Progenitor cell of endocrine pancreas (in vitro differentiated cells): Measurements from ENCODE around the gene PLCXD1. TPM values are rescaled to one million over a fixed set of nuclear protein-coding genes. Genes with fewer than 3 reads are reported as not detected.
"Not testable (repeated sequence)": the region's sequence is repeated elsewhere in the genome, so short reads cannot be mapped to it uniquely, and the experiment has no call there.

Source experiments
- DNase-seq: peaks from one replicate; pipeline ENCODE4 v3.0.0; 2021; ENCODE audit warnings: low spot score; ENCODE audit not compliant: unreplicated experiment
- H3K27ac Mint-ChIP-seq: 2 replicates; pipeline ENCODE4 v1.8.0; 2021; ENCODE audit warnings: mild to moderate bottlenecking, moderate library complexity, mixed read lengths
- H3K27me3 Mint-ChIP-seq: 2 replicates; pipeline ENCODE4 v1.8.0; 2021; ENCODE audit warnings: mixed read lengths
- H3K36me3 Mint-ChIP-seq: 2 replicates; pipeline ENCODE4 v1.8.0; 2022; ENCODE audit warnings: mixed read lengths; ENCODE audit not compliant: insufficient read depth
- H3K4me1 Mint-ChIP-seq: 2 replicates; pipeline ENCODE4 v1.8.0; 2021; ENCODE audit warnings: low read depth, mixed read lengths
- H3K4me3 Mint-ChIP-seq: 2 replicates; pipeline ENCODE4 v1.8.0; 2021; ENCODE audit warnings: low read depth, mild to moderate bottlenecking, moderate library complexity, mixed read lengths
- H3K9me3 Mint-ChIP-seq: 2 replicates; pipeline ENCODE4 v1.8.0; 2021; ENCODE audit warnings: low read depth, mixed read lengths
- long read RNA-seq: library from polyadenylated mRNA; unstranded; transcript quantifications from one replicate; pipeline ENCODE4 v2.0.0, GENCODE V29; 2020
- total RNA-seq: library from RNA; stranded (reverse); gene quantifications from 2 replicates; pipeline ENCODE4 v1.2.1, GENCODE V29; 2021
- TF ChIP-seq, protein P1 (sequence below): fragments of 200-600 bp; sonication (generic); IDR thresholded peaks from one replicate; pipeline ENCODE4 v1.5.0; 2021; ENCODE audit warnings: antibody characterized with exemption, mild to moderate bottlenecking; ENCODE audit not compliant: unreplicated experiment

PLCXD1 gene, protein sequence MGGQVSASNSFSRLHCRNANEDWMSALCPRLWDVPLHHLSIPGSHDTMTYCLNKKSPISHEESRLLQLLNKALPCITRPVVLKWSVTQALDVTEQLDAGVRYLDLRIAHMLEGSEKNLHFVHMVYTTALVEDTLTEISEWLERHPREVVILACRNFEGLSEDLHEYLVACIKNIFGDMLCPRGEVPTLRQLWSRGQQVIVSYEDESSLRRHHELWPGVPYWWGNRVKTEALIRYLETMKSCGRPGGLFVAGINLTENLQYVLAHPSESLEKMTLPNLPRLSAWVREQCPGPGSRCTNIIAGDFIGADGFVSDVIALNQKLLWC
- total RNA-seq = 52.3 and 55.6 TPM in 2 replicates
- long read RNA-seq, full-length matches to known transcripts = 10 of 24 reads
- long read RNA-seq, partial matches to known transcripts = 4 of 24 reads
- long read RNA-seq, other reads (novel, unspliced or antisense) = 10 of 24 reads

DNA sequence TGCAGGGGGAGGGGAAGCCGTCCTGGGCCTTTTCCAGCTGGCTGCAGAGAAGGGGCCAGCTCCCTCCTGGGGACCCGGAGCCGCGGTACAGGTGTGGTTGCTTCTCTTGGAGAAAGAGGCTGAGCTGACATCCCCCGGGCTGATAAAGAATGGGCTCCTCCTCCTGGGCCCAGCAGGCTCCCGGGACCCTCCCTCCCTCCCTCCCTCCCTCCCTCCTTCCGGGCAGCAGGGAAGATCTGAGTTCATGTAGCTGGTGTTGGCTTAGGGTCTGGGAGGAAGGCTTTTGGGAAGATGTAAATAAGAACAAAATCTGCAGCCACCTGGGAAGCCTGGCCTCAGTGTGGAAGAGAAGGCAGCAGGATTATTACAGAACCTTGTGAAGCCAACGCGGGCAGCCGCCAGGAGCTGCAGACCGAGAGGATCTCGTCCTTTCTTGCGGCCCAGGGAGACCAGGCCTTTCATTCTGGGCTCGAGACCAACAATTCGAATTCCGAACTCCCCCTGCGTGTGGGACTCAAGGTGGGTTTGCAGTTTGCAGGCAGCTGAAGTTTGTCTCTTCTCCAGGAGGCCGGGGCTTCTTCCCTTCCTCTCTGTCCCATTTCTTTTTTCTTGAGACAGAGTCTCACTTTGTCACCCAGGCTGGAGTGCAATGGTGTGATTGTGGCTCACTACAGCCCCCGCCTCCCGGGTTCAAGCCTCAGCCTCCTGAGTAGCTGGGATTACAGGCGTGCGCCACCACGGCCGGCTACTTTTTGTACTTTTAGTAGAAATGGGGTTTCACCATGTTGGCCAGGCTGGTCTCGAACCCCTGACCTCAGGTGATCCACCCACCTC lies at the start of gene PLCXD1:
Gene PLCXD1 (plus strand): TSS at position 216 of the 834 bp plus-strand sequence. CDS start 2,807 bp downstream, outside the sequence.
- peak within 1 kb of the TSS; percentile 83 for H3K4me3 Mint-ChIP-seq
- peaks cover 8% of the 10 kb centered on the region for H3K36me3 Mint-ChIP-seq
- TF ChIP-seq, protein P1, sequence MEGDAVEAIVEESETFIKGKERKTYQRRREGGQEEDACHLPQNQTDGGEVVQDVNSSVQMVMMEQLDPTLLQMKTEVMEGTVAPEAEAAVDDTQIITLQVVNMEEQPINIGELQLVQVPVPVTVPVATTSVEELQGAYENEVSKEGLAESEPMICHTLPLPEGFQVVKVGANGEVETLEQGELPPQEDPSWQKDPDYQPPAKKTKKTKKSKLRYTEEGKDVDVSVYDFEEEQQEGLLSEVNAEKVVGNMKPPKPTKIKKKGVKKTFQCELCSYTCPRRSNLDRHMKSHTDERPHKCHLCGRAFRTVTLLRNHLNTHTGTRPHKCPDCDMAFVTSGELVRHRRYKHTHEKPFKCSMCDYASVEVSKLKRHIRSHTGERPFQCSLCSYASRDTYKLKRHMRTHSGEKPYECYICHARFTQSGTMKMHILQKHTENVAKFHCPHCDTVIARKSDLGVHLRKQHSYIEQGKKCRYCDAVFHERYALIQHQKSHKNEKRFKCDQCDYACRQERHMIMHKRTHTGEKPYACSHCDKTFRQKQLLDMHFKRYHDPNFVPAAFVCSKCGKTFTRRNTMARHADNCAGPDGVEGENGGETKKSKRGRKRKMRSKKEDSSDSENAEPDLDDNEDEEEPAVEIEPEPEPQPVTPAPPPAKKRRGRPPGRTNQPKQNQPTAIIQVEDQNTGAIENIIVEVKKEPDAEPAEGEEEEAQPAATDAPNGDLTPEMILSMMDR = no peak
- H3K27ac Mint-ChIP-seq = peak within 1 kb of the TSS; percentile 92
- H3K4me1 Mint-ChIP-seq = peaks cover 15% of the 10 kb centered on the region
- H3K9me3 Mint-ChIP-seq = no peaks in the 10 kb centered on the region
- H3K27me3 Mint-ChIP-seq = no peaks in the 10 kb centered on the region
- peak; percentile 56 for DNase-seq

DNA sequence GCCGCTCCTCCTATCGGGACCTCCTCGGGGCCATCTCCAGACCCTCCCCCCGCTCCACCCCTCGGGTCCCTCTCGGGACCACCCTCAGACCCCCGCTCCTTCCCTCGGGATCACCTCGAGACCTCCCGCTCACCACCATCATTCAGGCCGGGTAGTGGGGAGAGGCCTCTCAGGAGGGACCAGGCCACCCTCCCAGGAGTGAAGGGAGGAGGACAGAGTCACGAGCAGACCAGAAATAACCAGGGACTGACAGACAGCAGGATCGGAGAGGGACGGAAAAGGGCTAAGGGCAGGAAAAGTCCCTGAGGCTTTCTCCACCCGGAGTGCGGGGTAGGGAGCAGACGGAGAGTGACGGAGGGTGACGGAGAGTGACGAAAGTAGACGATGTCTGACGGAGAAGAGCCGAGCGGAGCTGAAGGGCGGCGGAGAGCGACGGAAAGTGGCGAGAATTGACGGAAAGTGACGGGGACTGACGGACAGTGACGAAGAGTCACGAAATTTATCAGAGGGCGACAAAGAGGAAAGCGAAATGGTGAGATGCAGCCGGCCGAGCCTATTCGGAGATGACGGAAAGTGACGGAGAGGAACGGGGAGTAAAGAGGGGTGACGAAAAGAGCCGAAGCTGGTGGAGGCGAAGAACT lies 49.4 kb upstream of the PLCXD1 start:
- DNase-seq, H3K4me3 Mint-ChIP-seq, H3K36me3 Mint-ChIP-seq, H3K27me3 Mint-ChIP-seq, H3K9me3 Mint-ChIP-seq, H3K4me1 Mint-ChIP-seq, H3K27ac Mint-ChIP-seq: not testable (repeated sequence)

DNA sequence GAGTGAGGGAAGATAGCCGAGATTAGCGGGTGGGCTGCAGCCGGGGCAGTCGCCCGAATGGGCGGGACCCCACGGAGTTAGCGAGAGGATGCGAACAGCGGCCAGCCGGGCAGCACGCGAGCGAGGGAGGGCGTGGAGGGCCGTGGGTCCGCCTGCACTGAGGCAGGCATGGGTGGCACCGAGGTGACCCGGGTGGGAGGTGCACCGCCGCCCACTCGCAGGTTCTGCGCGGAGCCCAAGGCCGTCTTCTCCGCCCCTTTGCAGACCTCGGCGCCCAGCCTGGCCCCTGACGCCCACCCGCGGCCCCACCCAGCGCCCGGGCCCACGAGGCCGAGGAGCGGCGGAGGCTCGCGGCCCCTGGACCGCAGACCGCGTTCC lies 48.9 kb upstream of the PLCXD1 start:
- H3K27me3 Mint-ChIP-seq, H3K9me3 Mint-ChIP-seq, DNase-seq, H3K36me3 Mint-ChIP-seq, H3K27ac Mint-ChIP-seq, H3K4me1 Mint-ChIP-seq, H3K4me3 Mint-ChIP-seq: not testable (repeated sequence)

DNA sequence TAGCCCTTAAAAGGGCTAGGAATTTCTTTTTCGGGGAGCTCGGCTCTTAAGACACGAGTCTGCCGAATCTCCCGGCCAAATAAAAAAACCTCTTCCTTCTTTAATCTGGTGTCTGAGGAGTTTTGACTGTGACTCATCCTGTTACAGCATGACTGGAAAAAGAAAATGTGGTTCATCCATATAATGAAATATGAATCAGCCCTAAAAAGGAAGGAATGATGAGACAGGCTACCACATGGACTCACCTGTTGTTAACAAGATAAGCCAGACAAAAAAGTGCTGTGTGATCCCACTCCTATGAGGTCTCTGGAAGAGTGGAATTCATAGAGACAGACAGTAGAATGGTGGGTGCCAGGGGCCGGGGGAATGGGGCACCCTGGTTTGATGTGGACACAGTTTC lies 45.0 kb upstream of the PLCXD1 start:
- not testable (repeated sequence) for H3K27me3 Mint-ChIP-seq, H3K4me1 Mint-ChIP-seq, H3K4me3 Mint-ChIP-seq, H3K9me3 Mint-ChIP-seq, H3K27ac Mint-ChIP-seq, DNase-seq, H3K36me3 Mint-ChIP-seq

DNA sequence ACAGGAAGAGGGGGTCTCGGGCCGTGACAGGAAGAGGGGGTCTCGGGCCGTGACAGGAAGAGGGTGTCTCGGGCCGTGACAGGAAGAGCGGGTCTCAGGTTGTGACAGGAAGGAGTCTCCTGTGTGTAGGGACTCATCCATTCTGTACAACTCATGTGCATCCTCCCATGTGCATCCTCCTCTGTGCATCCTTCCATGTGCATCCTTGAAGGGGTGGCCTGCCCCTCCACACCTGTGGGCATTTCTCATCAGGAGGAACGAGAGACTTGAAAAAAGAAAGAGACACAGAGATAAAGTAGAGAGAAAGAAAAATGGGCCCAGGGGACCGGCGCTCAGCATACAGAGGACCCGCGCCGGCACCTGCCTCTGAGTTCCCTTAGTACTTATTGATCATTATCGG lies 30.2 kb upstream of the PLCXD1 start:
- H3K27ac Mint-ChIP-seq = no peak overlapping the region
- no peak overlapping the region for H3K4me3 Mint-ChIP-seq
- peaks cover 11% of the 10 kb centered on the region for H3K9me3 Mint-ChIP-seq
- no peak for DNase-seq
- no peaks in the 10 kb centered on the region for H3K4me1 Mint-ChIP-seq
- TF ChIP-seq, protein P1 = no peak
- no peaks in the 10 kb centered on the region for H3K27me3 Mint-ChIP-seq
- H3K36me3 Mint-ChIP-seq = peaks cover 2% of the 10 kb centered on the region

DNA sequence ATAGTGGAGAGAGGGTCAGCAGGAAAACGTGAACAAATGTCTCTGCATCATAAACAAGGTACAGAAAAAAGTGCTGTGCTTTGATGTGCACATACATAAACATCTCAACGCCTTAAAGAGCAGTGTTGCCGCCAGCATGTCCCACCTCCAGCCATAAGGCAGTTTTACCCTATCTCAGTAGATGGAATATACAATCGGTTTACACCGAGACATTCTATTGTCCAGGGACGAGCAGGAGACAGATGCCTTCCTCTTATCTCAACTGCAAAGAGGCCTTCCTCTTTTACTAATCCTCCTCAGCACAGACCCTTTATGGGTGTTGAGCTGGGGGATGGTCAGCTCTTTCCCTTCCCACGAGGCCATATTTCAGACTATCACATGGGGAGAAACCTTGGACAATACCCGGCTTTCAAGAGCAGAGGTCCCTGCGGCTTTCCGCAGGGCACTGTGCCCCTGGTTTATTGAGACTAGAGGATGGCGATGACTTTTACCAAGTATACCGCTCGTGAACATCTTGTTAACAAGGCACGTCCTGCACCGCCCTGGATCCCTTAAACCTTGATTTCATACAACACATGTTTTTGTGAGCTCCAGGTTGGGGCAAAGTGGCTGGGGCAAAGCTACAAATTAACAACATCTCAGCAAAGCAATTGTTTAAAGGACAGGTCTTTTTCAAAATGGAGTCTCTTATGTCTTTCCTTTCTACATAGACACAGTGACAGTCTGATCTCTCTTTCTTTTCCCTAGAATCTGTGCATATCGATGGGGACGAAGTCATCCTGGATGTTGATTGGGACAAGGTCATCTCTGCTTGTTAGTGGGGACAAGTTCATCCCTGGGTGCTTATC lies 29.6 kb upstream of the PLCXD1 start:
- H3K36me3 Mint-ChIP-seq, DNase-seq, H3K27me3 Mint-ChIP-seq, H3K4me1 Mint-ChIP-seq, H3K27ac Mint-ChIP-seq, H3K4me3 Mint-ChIP-seq: not testable (repeated sequence)
- peaks cover 11% of the 10 kb centered on the region for H3K9me3 Mint-ChIP-seq
